ENCODE results near the gene AGTRAP. TPM values are rescaled to one million over a fixed set of nuclear protein-coding genes. Genes with fewer than 3 reads are reported as not detected.

The AGTRAP gene
- total RNA-seq, 1 donor = 47.9 TPM

- no peak for DNase-seq (ENCODE audit: low read depth in 2 of 3, low spot score in 2 of 3)
Measured at GRCh38 chr1:11757047-11757446, 21.1 kb downstream of the AGTRAP start.

- DNase-seq (ENCODE audit: low read depth in 2 of 3, low spot score in 2 of 3) = no peak
Measured at GRCh38 chr1:11759791-11760190, 23.9 kb downstream of the AGTRAP start.

GRCh38 chr1:11761285-11761684 lies 25.3 kb downstream of the AGTRAP start:
- no peak for DNase-seq (ENCODE audit: low read depth in 2 of 3, low spot score in 2 of 3)

GRCh38 chr1:11761988-11762406 lies 26.1 kb downstream of the AGTRAP start, which contains the start of gene C1orf167:
Gene C1orf167, plus strand, starts transcription at chr1:11762193. Its CDS starts 2,208 bp downstream, at chr1:11764401.
- DNase-seq (ENCODE audit: low read depth in 2 of 3, low spot score in 2 of 3) = peak in 2 of 3 donors; percentile 24 to 27

GRCh38 chr1:11764115-11764514 lies 28.2 kb downstream of the AGTRAP start:
- no peak for DNase-seq (ENCODE audit: low read depth in 2 of 3, low spot score in 2 of 3)

- DNase-seq (ENCODE audit: low read depth in 2 of 3, low spot score in 2 of 3) = no peak
Measured at GRCh38 chr1:11764519-11764918, 28.6 kb downstream of the AGTRAP start.

- DNase-seq (ENCODE audit: low read depth in 2 of 3, low spot score in 2 of 3) = no peak
Measured at GRCh38 chr1:11765661-11766428, 29.9 kb downstream of the AGTRAP start.

- DNase-seq (ENCODE audit: low read depth in 2 of 3, low spot score in 2 of 3) = no peak
Measured at GRCh38 chr1:11766429-11766776, 30.5 kb downstream of the AGTRAP start.

GRCh38 chr1:11767922-11768704 lies 32.2 kb downstream of the AGTRAP start:
- no peak for DNase-seq (ENCODE audit: low read depth in 2 of 3, low spot score in 2 of 3)

GRCh38 chr1:11768821-11769220 lies 32.9 kb downstream of the AGTRAP start:
- no peak for DNase-seq (ENCODE audit: low read depth in 2 of 3, low spot score in 2 of 3)

GRCh38 chr1:11769274-11769673 lies 33.3 kb downstream of the AGTRAP start:
- no peak for DNase-seq (ENCODE audit: low read depth in 2 of 3, low spot score in 2 of 3)

- no peak for DNase-seq (ENCODE audit: low read depth in 2 of 3, low spot score in 2 of 3)
Measured at GRCh38 chr1:11770011-11770410, 34.1 kb downstream of the AGTRAP start.

- no peak for DNase-seq (ENCODE audit: low read depth in 2 of 3, low spot score in 2 of 3)
Measured at GRCh38 chr1:11771481-11772043, 35.6 kb downstream of the AGTRAP start.

- DNase-seq (ENCODE audit: low read depth in 2 of 3, low spot score in 2 of 3) = no peak
Measured at GRCh38 chr1:11772458-11772857, 36.5 kb downstream of the AGTRAP start.

GRCh38 chr1:11774753-11775152 lies 38.8 kb downstream of the AGTRAP start:
- DNase-seq (ENCODE audit: low read depth in 2 of 3, low spot score in 2 of 3) = no peak

- no peak for DNase-seq (ENCODE audit: low read depth in 2 of 3, low spot score in 2 of 3)
Measured at GRCh38 chr1:11777658-11778322, 41.9 kb downstream of the AGTRAP start.

GRCh38 chr1:11778336-11778735 lies 42.4 kb downstream of the AGTRAP start:
- DNase-seq (ENCODE audit: low read depth in 2 of 3, low spot score in 2 of 3) = no peak

- no peak for DNase-seq (ENCODE audit: low read depth in 2 of 3, low spot score in 2 of 3)
Measured at GRCh38 chr1:11778844-11779623, 43.1 kb downstream of the AGTRAP start.

GRCh38 chr1:11779715-11780379 lies 43.9 kb downstream of the AGTRAP start:
- no peak for DNase-seq (ENCODE audit: low read depth in 2 of 3, low spot score in 2 of 3)

Data from hematopoietic multipotent progenitor cell (in vitro differentiated cells).